ES-I3 (cell line): ENCODE results near the gene KRT222.

ENCODE experiments used
- H3K36me3 ChIP-seq: 2 replicates; pipeline ENCODE4 v1.6.1; 2013; ENCODE audit warnings: mild to moderate bottlenecking, low read length, control low read depth, moderate library complexity; ENCODE audit not compliant: insufficient read depth
- H3K4me1 ChIP-seq: 2 replicates; pipeline ENCODE4 v1.6.1; 2013; ENCODE audit warnings: mild to moderate bottlenecking, control low read depth, low read length; ENCODE audit not compliant: insufficient read depth
- H3K9ac ChIP-seq: 2 replicates; pipeline ENCODE4 v1.6.1; 2013; ENCODE audit warnings: low read depth, mild to moderate bottlenecking, low read length, moderate library complexity
- H3K9me3 ChIP-seq: 2 replicates; pipeline ENCODE4 v1.6.1; 2013; ENCODE audit warnings: mild to moderate bottlenecking, low read length, moderate library complexity; ENCODE audit not compliant: control insufficient read depth, insufficient read depth

The KRT222 gene

DNA sequence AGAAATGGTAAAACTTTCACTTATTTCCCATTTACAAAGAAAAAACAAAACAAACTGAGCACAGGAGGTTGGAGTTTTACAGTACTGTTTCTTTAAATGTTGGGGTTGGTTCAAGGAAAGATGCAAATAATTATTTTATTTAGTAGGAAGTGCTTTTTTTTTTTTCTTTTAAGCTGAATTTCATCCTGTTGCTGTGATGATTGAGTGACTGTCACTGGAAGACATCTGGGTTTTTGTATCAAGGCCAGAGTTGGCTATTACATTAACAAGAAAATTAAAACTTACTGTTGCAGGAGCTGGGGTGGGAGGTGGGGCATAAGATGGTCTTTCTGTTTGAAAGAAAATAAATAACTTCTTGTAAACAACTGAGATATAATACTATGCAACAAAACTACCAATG lies 19.7 kb downstream of the KRT222 start:
- Histone ChIP-seq H3K36me3 (peaks cover 5% of the 10 kb centered on the region; the same call in 1 of the 2 replicates), H3K9me3 (no peaks in the 10 kb centered on the region), H3K4me1 (no peaks in the 10 kb centered on the region), H3K9ac (no peak overlapping the region)

GRCh38 chr17:40637931-40638330 lies 27.0 kb downstream of the KRT222 start:
- H3K36me3 ChIP-seq = peaks cover 15% of the 10 kb centered on the region

GRCh38 chr17:40633871-40634270 lies 31.1 kb downstream of the KRT222 start:
- Histone ChIP-seq H3K9ac (no peak overlapping the region), H3K36me3 (peaks cover 31% of the 10 kb centered on the region), H3K9me3 (no peaks in the 10 kb centered on the region), H3K4me1 (no peaks in the 10 kb centered on the region)

More at GRCh38 chr17:40637931-40638330, 27.0 kb downstream of the KRT222 start:
- Histone ChIP-seq H3K9ac (no peak overlapping the region), H3K4me1 (no peaks in the 10 kb centered on the region), H3K9me3 (no peaks in the 10 kb centered on the region)

- H3K9me3 ChIP-seq = no peaks in the 10 kb centered on the region
- H3K4me1 ChIP-seq = no peaks in the 10 kb centered on the region
- H3K36me3 ChIP-seq = peaks cover 36% of the 10 kb centered on the region
- no peak overlapping the region for H3K9ac ChIP-seq
Observed at GRCh38 chr17:40632216-40632615, 32.8 kb downstream of the KRT222 start.

DNA sequence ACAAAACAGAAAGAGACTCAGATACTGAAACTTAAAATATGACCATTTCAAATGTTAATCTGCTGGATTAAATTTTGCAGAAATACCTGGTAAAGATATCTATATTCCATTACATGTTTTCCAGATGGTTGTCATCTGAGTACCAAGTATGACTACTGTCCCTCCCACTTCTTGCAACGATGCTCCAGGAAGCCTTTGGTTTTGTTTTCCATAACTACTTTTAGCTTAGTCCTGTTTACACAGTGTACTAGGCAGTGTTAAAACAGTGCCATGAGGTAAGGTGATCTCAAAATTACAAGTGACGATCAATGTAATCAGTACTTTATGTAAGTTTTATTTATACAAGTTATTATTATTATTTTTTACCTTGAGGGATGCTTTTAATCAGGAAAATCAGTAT lies 35.1 kb downstream of the KRT222 start:
- peaks cover 32% of the 10 kb centered on the region for H3K36me3 ChIP-seq

GRCh38 chr17:40625311-40625710 lies 39.7 kb downstream of the KRT222 start:
- Histone ChIP-seq H3K9ac (no peak overlapping the region), H3K4me1 (no peaks in the 10 kb centered on the region; the same call in 1 of the 2 replicates)

More for the DNA sequence above, 35.1 kb downstream of the KRT222 start:
- H3K9ac ChIP-seq = no peak overlapping the region
- H3K9me3 ChIP-seq = no peaks in the 10 kb centered on the region
- H3K4me1 ChIP-seq = no peaks in the 10 kb centered on the region; the same call in 1 of the 2 replicates

GRCh38 chr17:40623419-40624210 lies 41.4 kb downstream of the KRT222 start:
- H3K4me1 ChIP-seq = no peaks in the 10 kb centered on the region; the same call in 1 of the 2 replicates
- H3K9me3 ChIP-seq = no peaks in the 10 kb centered on the region
- H3K36me3 ChIP-seq = peaks cover 3% of the 10 kb centered on the region
- H3K9ac ChIP-seq = no peak overlapping the region

More at GRCh38 chr17:40625311-40625710, 39.7 kb downstream of the KRT222 start:
- Histone ChIP-seq H3K9me3 (no peaks in the 10 kb centered on the region), H3K36me3 (peaks cover 15% of the 10 kb centered on the region)

GRCh38 chr17:40622509-40622928 lies 42.5 kb downstream of the KRT222 start:
- H3K9ac ChIP-seq = no peak overlapping the region

GRCh38 chr17:40621578-40621977 lies 43.4 kb downstream of the KRT222 start:
- H3K9me3 ChIP-seq = no peaks in the 10 kb centered on the region
- H3K4me1 ChIP-seq = no peaks in the 10 kb centered on the region; the same call in 1 of the 2 replicates
- H3K9ac ChIP-seq = no peak overlapping the region
- H3K36me3 ChIP-seq = no peaks in the 10 kb centered on the region

More at GRCh38 chr17:40622509-40622928, 42.5 kb downstream of the KRT222 start:
- H3K4me1 ChIP-seq = no peaks in the 10 kb centered on the region; the same call in 1 of the 2 replicates
- no peaks in the 10 kb centered on the region for H3K36me3 ChIP-seq
- no peaks in the 10 kb centered on the region for H3K9me3 ChIP-seq

DNA sequence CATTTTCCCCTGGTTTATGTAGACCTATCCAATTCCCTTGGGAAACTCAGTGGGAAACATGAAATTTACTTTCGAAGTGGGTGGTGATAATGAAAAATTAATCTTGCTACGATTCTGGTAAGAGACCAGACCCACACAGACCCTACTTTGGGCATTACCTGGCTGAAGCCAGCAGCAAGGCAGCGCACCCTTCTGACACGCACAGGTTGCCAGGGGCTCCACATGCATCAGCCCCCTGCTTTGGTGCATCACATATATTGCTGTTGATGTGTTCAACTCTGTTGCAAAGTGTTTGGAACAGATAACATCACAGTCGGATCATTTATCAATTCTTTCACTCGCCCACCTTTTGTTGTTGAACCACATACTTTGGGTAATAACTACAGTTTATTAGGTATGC lies 44.0 kb downstream of the KRT222 start:
- no peaks in the 10 kb centered on the region for H3K9me3 ChIP-seq
- no peaks in the 10 kb centered on the region; the same call in 1 of the 2 replicates for H3K4me1 ChIP-seq
- H3K36me3 ChIP-seq = no peaks in the 10 kb centered on the region
- H3K9ac ChIP-seq = no peak overlapping the region

GRCh38 chr17:40618754-40619625 lies 46.0 kb downstream of the KRT222 start:
- Histone ChIP-seq H3K4me1 (no peaks in the 10 kb centered on the region), H3K36me3 (no peaks in the 10 kb centered on the region), H3K9me3 (no peaks in the 10 kb centered on the region), H3K9ac (no peak overlapping the region)

DNA sequence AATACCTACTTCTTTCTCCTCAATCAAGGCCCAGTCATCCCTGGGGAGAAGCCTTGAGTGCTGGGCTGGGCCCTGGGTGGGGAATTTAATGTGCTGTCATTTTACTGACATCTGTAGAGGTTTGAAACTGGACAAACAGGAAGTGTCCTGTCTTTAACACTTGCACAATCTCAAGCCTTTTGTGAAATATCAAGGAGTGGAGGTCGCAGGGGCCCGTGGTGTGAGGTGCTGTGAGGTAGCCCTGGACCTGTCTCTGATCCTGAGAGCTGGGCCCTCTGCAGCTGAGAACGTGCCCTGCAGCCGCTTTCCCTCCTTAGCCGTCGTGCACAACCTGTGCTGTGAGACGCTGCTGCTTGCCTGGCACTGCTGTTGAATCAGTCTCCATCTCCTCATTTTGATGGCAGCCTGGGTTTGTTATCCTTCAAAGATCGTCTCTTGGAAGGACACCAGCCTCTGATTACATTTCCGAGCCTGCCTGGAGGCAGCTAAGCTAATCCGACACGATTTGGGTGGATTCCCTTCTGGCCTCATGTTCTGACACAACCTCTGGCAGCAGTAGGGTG lies 47.2 kb downstream of the KRT222 start:
- Histone ChIP-seq H3K9ac (no peak overlapping the region), H3K9me3 (no peaks in the 10 kb centered on the region), H3K36me3 (no peaks in the 10 kb centered on the region), H3K4me1 (no peaks in the 10 kb centered on the region)

DNA sequence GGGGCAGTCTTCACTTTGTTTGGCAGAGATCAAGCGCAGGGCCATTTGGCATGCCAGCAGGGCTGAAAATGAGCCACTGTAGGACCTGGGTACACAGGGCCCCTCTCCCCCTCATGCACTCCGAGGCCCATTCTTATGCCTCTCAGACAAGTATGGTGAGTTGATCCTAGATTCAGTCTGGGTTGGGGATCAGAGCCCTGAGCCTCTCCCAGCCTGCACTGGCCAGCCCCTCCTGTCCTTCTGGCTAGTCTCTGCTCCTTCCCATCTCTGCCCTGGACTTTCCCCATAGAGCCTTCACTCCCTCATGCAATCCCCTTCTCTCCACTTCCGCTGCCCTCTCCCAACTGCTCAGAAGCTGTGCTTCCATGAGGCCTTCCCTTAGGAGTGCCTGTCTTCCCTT lies 48.4 kb downstream of the KRT222 start:
- no peaks in the 10 kb centered on the region for H3K36me3 ChIP-seq
- H3K9ac ChIP-seq = no peak overlapping the region
- H3K9me3 ChIP-seq = no peaks in the 10 kb centered on the region
- no peaks in the 10 kb centered on the region for H3K4me1 ChIP-seq

- no peak overlapping the region for H3K9ac ChIP-seq
- H3K9me3 ChIP-seq = no peaks in the 10 kb centered on the region
- H3K4me1 ChIP-seq = no peaks in the 10 kb centered on the region
- H3K36me3 ChIP-seq = no peaks in the 10 kb centered on the region
Observed at GRCh38 chr17:40615841-40616476, 49.0 kb downstream of the KRT222 start.
